Measurements from ENCODE around the gene TNFSF13.
"Not testable (repeated sequence)": the region's sequence is repeated elsewhere in the genome, so short reads cannot be mapped to it uniquely, and the experiment has no call there.

TNFSF13 gene

DNA sequence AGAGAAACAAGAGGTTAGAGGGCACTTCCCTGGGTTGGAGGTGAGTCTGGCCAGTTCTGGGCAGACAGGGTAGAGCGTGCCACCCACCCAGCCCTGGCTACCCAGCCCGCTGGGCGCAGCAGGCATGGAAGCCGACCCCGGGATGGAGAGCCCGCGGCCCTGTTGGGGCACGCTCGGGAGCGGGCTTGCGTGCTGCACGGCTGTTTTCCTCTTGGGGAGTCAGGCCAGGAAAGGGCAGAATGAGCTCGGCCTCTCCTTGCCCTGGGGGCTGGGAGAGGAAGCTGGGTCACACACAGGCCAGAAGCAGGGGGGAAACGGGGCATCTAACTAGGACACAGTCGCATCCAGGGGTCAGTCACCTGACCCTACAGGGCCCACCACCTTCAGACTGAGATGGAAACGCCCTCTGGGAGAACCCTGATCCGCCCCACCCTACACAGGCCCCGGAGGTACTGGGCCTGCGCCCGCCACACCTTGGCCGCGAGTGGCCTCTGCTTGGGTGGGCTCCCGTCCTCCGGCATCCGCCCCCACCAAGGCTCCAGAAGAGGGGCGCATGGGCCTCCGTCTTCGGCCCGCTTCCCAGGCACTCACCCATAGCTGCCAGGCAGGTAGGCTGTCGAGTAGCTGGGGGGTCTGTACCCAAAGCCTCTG is 30.1 kb downstream of the TNFSF13 start:
- H3K9ac ChIP-seq (ENCODE audit: low read length): peak overlapping the region; percentile 73
- H3K4me3 ChIP-seq (ENCODE audit: low read length): peak overlapping the region; percentile 3
- DNase-seq (ENCODE audit: low read depth): no peak
- no peaks in the 10 kb centered on the region for H3K27me3 ChIP-seq (replicated peaks; ENCODE audit: control insufficient read depth, insufficient read depth, low read length)
- peaks cover 49% of the 10 kb centered on the region for H3K4me1 ChIP-seq (ENCODE audit: control insufficient read depth, insufficient read depth, low read length)
- peaks cover 27% of the 10 kb centered on the region for H3K36me3 ChIP-seq (ENCODE audit: control insufficient read depth, insufficient read depth, low read length, severe bottlenecking)
- H3K9me3 ChIP-seq (ENCODE audit: control insufficient read depth, low read length): no peaks in the 10 kb centered on the region

DNA sequence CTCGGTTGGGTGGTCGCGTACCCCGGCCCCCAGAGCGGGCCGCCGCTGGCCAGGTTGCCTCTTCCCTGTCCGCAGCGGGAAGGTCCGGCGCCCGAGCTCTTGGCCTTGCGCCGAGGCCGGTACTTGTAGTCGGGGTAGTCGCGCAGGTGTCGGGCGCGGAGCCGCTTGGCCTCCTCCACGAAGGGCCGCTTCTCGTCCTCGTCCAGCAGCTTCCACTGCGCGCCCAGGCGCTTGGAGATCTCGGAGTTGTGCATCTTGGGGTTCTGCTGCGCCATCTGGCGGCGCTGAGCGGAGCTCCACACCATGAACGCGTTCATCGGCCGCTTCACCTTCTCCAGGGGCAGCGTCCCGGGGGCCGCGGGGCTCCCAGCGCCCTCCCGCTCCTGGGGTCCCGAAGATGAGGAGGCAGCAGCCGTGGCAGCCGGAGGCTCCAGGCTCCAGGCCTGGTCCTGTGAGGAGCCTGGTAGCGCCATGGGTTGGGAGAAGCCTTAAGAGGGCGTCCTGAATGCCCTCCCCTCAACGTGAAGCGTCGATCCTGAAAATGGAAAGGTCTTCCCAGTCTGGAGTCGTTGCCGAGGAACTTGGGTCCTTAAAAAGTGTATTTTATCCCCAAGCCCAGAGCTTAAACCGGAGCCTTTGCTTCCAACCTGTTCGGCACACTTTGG is 30.8 kb downstream of the TNFSF13 start:
- H3K9ac ChIP-seq (ENCODE audit: low read length): peak overlapping the region; percentile 73
- no peak overlapping the region for H3K4me3 ChIP-seq (ENCODE audit: low read length)
- peaks cover 48% of the 10 kb centered on the region for H3K4me1 ChIP-seq (ENCODE audit: control insufficient read depth, insufficient read depth, low read length)
- no peaks in the 10 kb centered on the region for H3K27me3 ChIP-seq (replicated peaks; ENCODE audit: control insufficient read depth, insufficient read depth, low read length)
- H3K36me3 ChIP-seq (ENCODE audit: control insufficient read depth, insufficient read depth, low read length, severe bottlenecking): peaks cover 33% of the 10 kb centered on the region
- peak; percentile 93 for DNase-seq (ENCODE audit: low read depth)
- H3K9me3 ChIP-seq (ENCODE audit: control insufficient read depth, low read length): no peaks in the 10 kb centered on the region

DNA sequence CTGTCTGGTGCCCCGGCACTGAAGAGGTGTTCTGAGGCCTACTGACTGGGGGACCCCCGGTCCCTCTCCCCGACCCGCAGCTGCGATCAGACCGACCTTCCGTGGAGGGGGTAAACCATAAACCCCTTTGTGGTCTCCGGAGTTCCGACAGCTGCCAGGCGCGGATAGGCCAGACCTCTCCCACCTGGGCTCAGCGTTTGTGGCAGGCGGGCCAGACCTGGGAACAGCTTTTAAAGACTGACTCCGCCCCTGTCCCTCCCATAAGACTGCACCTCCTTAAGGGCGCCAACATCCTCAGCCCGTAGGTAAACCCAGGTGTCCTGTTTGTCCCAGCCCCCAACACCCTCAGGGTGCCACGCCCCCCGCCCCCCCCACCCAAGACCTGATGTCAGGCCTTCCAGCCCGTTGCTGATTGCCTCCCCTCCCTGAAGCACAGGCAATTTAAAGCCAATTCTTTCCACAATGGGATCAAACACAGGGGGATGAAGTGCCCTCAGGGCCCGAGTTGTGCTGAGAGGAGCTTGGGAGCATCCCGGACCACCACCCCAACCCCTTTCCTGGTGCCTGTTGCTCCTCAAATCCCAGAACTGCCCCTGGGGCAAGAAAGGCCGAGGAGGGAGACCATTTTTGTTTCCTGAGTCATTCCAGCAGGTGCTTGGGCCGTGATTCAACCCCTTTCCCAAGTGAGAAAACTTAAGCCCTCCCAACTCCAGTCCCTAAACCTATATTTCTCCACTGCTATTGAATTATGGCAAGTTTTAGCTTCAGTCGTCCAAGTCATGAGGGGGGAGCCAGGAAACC is 31.5 kb downstream of the TNFSF13 start, which contains the start of gene SOX15:
SOX15 (minus strand) TSS at position 204 of the 801 bp plus-strand sequence. CDS start 418 bp downstream, outside the sequence.
- Histone ChIP-seq H3K4me3 (ENCODE audit: low read length) (no peak within 1 kb of the TSS), H3K9ac (ENCODE audit: low read length) (peak within 1 kb of the TSS; percentile 73), H3K36me3 (ENCODE audit: control insufficient read depth, insufficient read depth, low read length, severe bottlenecking) (peaks cover 41% of the 10 kb centered on the region), H3K4me1 (ENCODE audit: control insufficient read depth, insufficient read depth, low read length) (peaks cover 42% of the 10 kb centered on the region), H3K27me3 (replicated peaks; ENCODE audit: control insufficient read depth, insufficient read depth, low read length) (no peaks in the 10 kb centered on the region), H3K9me3 (ENCODE audit: control insufficient read depth, low read length) (no peaks in the 10 kb centered on the region)
- no peak for DNase-seq (ENCODE audit: low read depth)

DNA sequence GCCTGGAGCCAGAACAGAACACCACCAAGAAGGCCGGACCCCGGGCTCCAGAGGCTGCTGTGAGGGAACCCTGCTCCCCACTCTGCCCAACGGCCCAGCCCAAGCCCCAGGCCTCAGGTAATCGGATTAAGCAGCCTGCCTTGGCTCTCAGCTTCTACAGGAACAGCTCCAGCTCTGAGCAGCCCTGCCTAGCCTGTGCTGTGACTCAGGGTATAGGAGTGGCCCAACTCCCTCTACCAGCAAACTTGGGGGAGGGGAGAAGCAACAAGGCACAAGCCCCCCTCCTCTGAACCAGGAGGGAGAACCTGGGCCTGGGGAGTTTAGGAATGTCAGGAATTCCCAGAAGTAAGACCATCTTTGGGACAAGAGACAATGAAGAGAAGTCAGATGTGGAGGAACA is 32.2 kb downstream of the TNFSF13 start:
- H3K9ac ChIP-seq (ENCODE audit: low read length): peak overlapping the region; percentile 16
- peaks cover 47% of the 10 kb centered on the region for H3K36me3 ChIP-seq (ENCODE audit: control insufficient read depth, insufficient read depth, low read length, severe bottlenecking)
- H3K4me1 ChIP-seq (ENCODE audit: control insufficient read depth, insufficient read depth, low read length): peaks cover 41% of the 10 kb centered on the region
- H3K9me3 ChIP-seq (ENCODE audit: control insufficient read depth, low read length): no peaks in the 10 kb centered on the region
- no peak overlapping the region for H3K4me3 ChIP-seq (ENCODE audit: low read length)
- DNase-seq (ENCODE audit: low read depth): peak; percentile 63
- no peaks in the 10 kb centered on the region for H3K27me3 ChIP-seq (replicated peaks; ENCODE audit: control insufficient read depth, insufficient read depth, low read length)

DNA sequence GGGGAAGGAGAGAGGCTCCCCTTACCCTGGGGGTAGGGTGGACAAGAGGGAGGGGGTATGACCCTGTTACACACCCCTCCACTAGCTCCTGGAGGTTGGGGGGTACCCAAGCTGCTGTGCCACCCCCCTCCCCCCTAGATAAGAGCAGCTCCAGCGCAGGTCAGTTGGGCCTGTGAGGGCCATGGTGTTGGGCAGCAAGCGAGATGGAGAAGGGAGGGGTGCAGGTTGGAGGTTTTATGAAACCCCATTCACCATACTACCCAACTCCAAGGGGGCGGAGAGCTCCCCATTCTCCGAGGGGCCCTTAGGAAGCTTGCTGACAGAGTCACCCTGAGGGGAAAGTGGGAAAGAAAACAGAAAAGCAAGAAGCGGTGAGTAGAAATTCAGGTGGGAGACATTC is 33.0 kb downstream of the TNFSF13 start:
- H3K4me3 ChIP-seq (ENCODE audit: low read length): no peak overlapping the region
- H3K4me1 ChIP-seq (ENCODE audit: control insufficient read depth, insufficient read depth, low read length): peaks cover 37% of the 10 kb centered on the region
- peaks cover 55% of the 10 kb centered on the region for H3K36me3 ChIP-seq (ENCODE audit: control insufficient read depth, insufficient read depth, low read length, severe bottlenecking)
- peak overlapping the region; percentile 16 for H3K9ac ChIP-seq (ENCODE audit: low read length)
- H3K27me3 ChIP-seq (replicated peaks; ENCODE audit: control insufficient read depth, insufficient read depth, low read length): no peaks in the 10 kb centered on the region
- DNase-seq (ENCODE audit: low read depth): no peak
- H3K9me3 ChIP-seq (ENCODE audit: control insufficient read depth, low read length): no peaks in the 10 kb centered on the region

DNA sequence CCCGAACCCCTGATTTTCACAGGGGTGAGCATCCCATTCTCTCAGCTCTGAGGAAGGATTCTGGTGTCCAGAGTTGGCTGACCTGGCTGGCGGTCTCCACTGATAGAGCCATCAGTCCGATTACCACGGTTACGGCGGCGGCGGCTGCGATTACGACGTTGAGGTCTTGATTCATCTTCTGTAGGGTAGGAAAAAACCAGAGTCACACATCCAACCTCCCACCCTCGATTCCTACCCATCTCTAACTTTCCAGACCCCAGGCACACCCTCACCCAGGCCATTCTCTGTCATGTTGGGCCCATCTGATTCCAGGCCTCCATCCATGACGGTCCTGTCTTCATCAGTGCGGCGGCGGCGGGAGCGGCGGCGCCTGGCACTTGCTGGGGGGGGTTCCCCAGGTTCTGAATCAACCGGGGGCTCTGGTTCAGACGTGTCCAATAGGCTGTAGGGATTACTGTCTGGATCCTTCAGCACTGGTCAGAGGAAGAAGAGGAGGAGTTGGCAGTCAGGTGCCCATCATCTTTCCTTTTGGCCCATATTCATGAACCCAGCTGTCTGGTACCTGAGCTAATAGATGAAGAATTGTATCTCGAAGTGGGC is 34.0 kb downstream of the TNFSF13 start:
- H3K9ac ChIP-seq (ENCODE audit: low read length): no peak overlapping the region
- no peak overlapping the region for H3K4me3 ChIP-seq (ENCODE audit: low read length)
- peaks cover 32% of the 10 kb centered on the region for H3K4me1 ChIP-seq (ENCODE audit: control insufficient read depth, insufficient read depth, low read length)
- DNase-seq (ENCODE audit: low read depth): no peak
- H3K27me3 ChIP-seq (replicated peaks; ENCODE audit: control insufficient read depth, insufficient read depth, low read length): no peaks in the 10 kb centered on the region
- H3K9me3 ChIP-seq (ENCODE audit: control insufficient read depth, low read length): no peaks in the 10 kb centered on the region
- peaks cover 64% of the 10 kb centered on the region for H3K36me3 ChIP-seq (ENCODE audit: control insufficient read depth, insufficient read depth, low read length, severe bottlenecking)

DNA sequence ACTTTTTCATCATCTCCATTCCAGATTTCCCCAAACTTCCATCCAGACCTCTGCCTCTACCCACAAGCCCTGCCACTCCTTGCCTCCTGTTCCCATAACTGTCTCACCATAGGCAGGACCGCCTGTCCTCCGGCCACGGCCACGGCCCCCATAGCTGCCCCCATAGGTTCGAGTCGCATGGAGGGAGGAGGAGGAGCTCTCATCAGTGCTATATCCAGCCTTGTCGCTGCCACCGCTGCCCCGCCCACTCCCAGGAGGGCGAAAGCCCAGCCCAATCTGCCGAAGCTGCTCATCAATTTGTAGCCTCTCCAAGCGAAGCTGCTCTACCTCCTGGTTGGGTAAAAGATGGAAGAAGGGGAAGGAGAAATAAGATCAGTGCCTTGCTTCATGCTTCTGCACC is 34.7 kb downstream of the TNFSF13 start:
- no peak for DNase-seq (ENCODE audit: low read depth)
- H3K27me3 ChIP-seq (replicated peaks; ENCODE audit: control insufficient read depth, insufficient read depth, low read length): no peaks in the 10 kb centered on the region
- no peaks in the 10 kb centered on the region for H3K9me3 ChIP-seq (ENCODE audit: control insufficient read depth, low read length)
- no peak overlapping the region for H3K4me3 ChIP-seq (ENCODE audit: low read length)
- peak overlapping the region; percentile 26 for H3K9ac ChIP-seq (ENCODE audit: low read length)
- peaks cover 24% of the 10 kb centered on the region for H3K4me1 ChIP-seq (ENCODE audit: control insufficient read depth, insufficient read depth, low read length)
- H3K36me3 ChIP-seq (ENCODE audit: control insufficient read depth, insufficient read depth, low read length, severe bottlenecking): peaks cover 65% of the 10 kb centered on the region

DNA sequence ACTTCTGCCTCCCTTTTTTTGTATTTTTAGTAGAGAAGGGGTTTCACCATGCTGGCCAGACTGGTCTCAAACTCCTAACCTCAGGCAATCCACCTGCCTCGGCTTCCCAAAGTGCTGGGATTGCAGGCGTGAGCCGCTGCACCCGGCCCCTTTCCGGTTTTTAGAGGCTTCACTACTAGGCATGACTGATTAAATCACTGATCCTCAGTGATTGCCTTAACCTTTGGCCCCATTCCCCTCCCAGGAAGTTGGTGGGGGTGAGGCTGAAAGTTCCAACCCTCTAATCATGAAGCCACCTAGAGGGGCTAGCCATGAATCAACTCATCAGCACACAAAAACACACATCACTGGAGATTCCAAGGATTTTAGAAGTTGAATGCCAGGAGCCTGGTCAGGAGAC is 39.0 kb downstream of the TNFSF13 start:
- H3K27me3 ChIP-seq (replicated peaks; ENCODE audit: control insufficient read depth, insufficient read depth, low read length): not testable (repeated sequence)
- peaks cover 88% of the 10 kb centered on the region for H3K36me3 ChIP-seq (ENCODE audit: control insufficient read depth, insufficient read depth, low read length, severe bottlenecking)

DNA sequence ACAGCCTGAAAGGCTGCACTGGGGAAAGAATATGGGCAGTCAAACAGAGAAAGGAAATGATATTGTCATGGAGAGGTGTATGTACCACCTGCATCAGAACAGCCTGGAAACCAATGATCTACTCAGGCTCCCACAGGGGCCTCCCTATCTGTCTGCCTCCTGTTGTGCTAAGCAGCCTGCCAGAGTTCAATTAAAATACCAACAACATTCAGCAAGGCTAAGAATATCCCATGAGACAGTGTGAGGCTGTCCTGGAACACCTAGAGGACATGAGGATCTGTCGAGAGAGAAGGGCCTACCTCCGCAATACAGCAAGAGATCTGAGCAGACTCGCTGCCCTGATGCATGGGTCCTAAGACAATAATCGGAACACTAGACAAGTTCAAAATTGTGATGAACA is 47.7 kb downstream of the TNFSF13 start:
- H3K4me1 ChIP-seq (ENCODE audit: control insufficient read depth, insufficient read depth, low read length): peaks cover 11% of the 10 kb centered on the region
- H3K9me3 ChIP-seq (ENCODE audit: control insufficient read depth, low read length): no peaks in the 10 kb centered on the region
- H3K27me3 ChIP-seq (replicated peaks; ENCODE audit: control insufficient read depth, insufficient read depth, low read length): no peaks in the 10 kb centered on the region
- no peak for DNase-seq (ENCODE audit: low read depth)
- peaks cover 62% of the 10 kb centered on the region for H3K36me3 ChIP-seq (ENCODE audit: control insufficient read depth, insufficient read depth, low read length, severe bottlenecking)
- no peak overlapping the region for H3K9ac ChIP-seq (ENCODE audit: low read length)
- no peak overlapping the region for H3K4me3 ChIP-seq (ENCODE audit: low read length)

More for the DNA sequence above, 39.0 kb downstream of the TNFSF13 start:
- not testable (repeated sequence) for H3K4me3 ChIP-seq (ENCODE audit: low read length); H3K9ac ChIP-seq (ENCODE audit: low read length); DNase-seq (ENCODE audit: low read depth); H3K9me3 ChIP-seq (ENCODE audit: control insufficient read depth, low read length); H3K4me1 ChIP-seq (ENCODE audit: control insufficient read depth, insufficient read depth, low read length)

DNA sequence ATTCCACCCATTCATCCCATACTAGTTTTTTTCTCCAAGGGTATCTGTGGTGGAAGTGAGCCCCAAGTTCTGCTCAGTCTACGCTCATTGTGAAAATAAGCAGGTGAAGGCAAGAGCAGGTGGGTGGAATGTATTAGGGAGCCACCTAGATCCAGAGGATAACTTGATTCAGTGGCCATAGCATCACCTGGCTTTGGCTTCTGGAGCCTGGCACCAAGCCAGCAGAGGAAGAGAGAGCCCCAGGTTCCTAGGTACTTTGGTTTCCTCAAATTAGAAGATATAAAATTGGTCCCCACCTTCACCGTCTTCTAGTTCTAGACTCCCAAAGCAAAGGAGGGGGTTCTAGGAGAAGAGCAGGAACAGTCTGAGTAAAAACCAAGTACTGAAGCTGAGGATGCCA is 52.1 kb downstream of the TNFSF13 start:
- H3K4me1 ChIP-seq (ENCODE audit: control insufficient read depth, insufficient read depth, low read length): peaks cover 34% of the 10 kb centered on the region
- DNase-seq (ENCODE audit: low read depth): no peak
- H3K9ac ChIP-seq (ENCODE audit: low read length): no peak overlapping the region
- H3K9me3 ChIP-seq (ENCODE audit: control insufficient read depth, low read length): no peaks in the 10 kb centered on the region
- no peak overlapping the region for H3K4me3 ChIP-seq (ENCODE audit: low read length)
- H3K27me3 ChIP-seq (replicated peaks; ENCODE audit: control insufficient read depth, insufficient read depth, low read length): no peaks in the 10 kb centered on the region
- peaks cover 21% of the 10 kb centered on the region for H3K36me3 ChIP-seq (ENCODE audit: control insufficient read depth, insufficient read depth, low read length, severe bottlenecking)
